Gastrocnemius medialis (tissue), 4 donors: ENCODE results near the gene TOR4A. TPM values are rescaled to one million over a fixed set of nuclear protein-coding genes. Genes with fewer than 3 reads are reported as not detected.
A peak's percentile ranks its signal among the peaks of the same experiment; 100 is the strongest.

Experiments used
- ATAC-seq, 2 donors: fragments of 150-250 bp; one replicate each; pipeline ENCODE4 v1.9.1; 2016
- DNase-seq, 2 donors: peaks; one replicate each; pipeline ENCODE4 v3.0.0-alpha.2; 2019
- H3K27ac ChIP-seq, 4 donors: fragments of 200-600 bp; sonication (generic); 1 replicate in 1 of 4; 2 replicates in 3 of 4; pipeline ENCODE4 v1.5.1; 2016 to 2018; ENCODE audit warnings: mild to moderate bottlenecking in 2 of 4, moderate library complexity in 1 of 4
- H3K27me3 ChIP-seq, 3 donors: fragments of 200-600 bp; sonication (generic) in 2 of 3; 1 replicate in 1 of 3; 2 replicates in 2 of 3; pipeline versions ENCODE4 v1.5.1 to v1.6.0; 2016 to 2019; ENCODE audit warnings: mild to moderate bottlenecking in 1 of 3, moderate library complexity in 1 of 3
- H3K36me3 ChIP-seq, 2 donors: fragments of 200-600 bp; sonication (generic) in 1 of 2; one replicate each; pipeline ENCODE4 v1.5.1; 2017 to 2018
- H3K4me1 ChIP-seq, 2 donors: fragments of 200-600 bp; sonication (generic) in 1 of 2; one replicate each; pipeline ENCODE4 v1.5.1; 2016 to 2017; ENCODE audit warnings: mild to moderate bottlenecking in 2 of 2
- H3K4me3 ChIP-seq, 4 donors: fragments of 200-600 bp; sonication (generic) in 3 of 4; 1 replicate in 1 of 4; 2 replicates in 3 of 4; pipeline ENCODE4 v1.5.1; 2016 to 2019; ENCODE audit warnings: mild to moderate bottlenecking in 2 of 4
- H3K9me3 ChIP-seq, 3 donors: fragments of 200-600 bp; sonication (generic) in 2 of 3; 1 replicate in 1 of 3; 2 replicates in 2 of 3; pipeline ENCODE4 v1.5.1; 2016 to 2019
- POLR2A ChIP-seq, 2 donors: fragments of 450-650 bp; IDR thresholded peaks; one replicate each; pipeline ENCODE4 v1.6.1; 2017; ENCODE audit warnings: antibody characterized with exemption in 2 of 2, mild to moderate bottlenecking in 2 of 2, moderate library complexity in 2 of 2
- in situ Hi-C, 4 donors: fragments of 200-750 bp; cut with MboI; loops; one replicate each; pipeline versions ENCODE4 v1.15.0 to v1.8.0; 2017; ENCODE audit warnings: low sequenced_read_pairs in 4 of 4
- intact Hi-C: fragments of 100-400 bp; cut with DNase I; formaldehyde crosslinking; loops from one replicate; pipeline ENCODE4 v1.15.1; 2023; ENCODE audit warnings: low total_unique reads
- total RNA-seq, 4 donors: library from RNA; depleted of rRNA; stranded (reverse); fragments of >200 nt; gene quantifications; one replicate each; pipeline versions ENCODE4 v1.1.0 to v1.2.3, GENCODE V29; 2016
- TF ChIP-seq, protein P1 (sequence below), 5 experiments: fragments of 450-650 bp in 3 of 5; fragments of 200-600 bp in 2 of 5; sonication (generic) in 2 of 5; IDR thresholded peaks in 4 of 5; conservative IDR thresholded peaks in 1 of 5; 1 replicate in 4 of 5; 2 replicates in 1 of 5; pipeline ENCODE4 v1.5.1; 2016 to 2019; ENCODE audit warnings: antibody characterized with exemption in 5 of 5, mild to moderate bottlenecking in 3 of 5, moderate library complexity in 3 of 5

Gene TOR4A
- total RNA-seq, 4 donors from 2014 or later = 1.2 to 2.8 (median 1.7) TPM

DNA sequence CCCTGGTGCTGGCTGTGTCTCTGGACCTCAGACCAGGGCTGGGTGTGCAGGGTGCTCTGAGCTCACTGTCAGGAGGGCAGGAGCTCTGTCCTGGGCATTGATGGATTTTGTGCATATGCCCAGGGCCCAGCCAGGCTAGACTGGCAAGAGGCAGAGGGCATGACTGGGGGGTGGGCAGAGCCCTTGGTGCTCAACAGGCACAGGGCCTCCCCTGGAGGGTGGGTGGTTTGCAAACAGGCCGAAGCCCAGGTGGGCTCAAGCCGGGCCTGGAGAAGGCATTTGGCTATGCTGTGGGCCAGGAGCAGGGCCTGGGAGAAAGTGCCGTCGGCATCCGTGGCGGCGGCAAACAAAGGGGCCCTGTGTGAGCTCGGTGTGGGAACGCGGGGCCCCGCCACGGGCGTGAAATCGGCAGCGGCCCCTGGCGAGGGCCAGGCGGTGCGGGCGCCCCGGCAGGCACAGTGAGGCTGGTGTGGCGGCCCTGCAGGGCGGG, 26.4 kb downstream of the TOR4A start:
- no peak overlapping the region for H3K4me3 ChIP-seq
- H3K9me3 ChIP-seq = no peaks in the 10 kb centered on the region
- DNase-seq (no peak), ATAC-seq (no peak)
- TF ChIP-seq POLR2A (IDR thresholded peaks at IDR 0.05) = no peak
- TF ChIP-seq, protein P1, sequence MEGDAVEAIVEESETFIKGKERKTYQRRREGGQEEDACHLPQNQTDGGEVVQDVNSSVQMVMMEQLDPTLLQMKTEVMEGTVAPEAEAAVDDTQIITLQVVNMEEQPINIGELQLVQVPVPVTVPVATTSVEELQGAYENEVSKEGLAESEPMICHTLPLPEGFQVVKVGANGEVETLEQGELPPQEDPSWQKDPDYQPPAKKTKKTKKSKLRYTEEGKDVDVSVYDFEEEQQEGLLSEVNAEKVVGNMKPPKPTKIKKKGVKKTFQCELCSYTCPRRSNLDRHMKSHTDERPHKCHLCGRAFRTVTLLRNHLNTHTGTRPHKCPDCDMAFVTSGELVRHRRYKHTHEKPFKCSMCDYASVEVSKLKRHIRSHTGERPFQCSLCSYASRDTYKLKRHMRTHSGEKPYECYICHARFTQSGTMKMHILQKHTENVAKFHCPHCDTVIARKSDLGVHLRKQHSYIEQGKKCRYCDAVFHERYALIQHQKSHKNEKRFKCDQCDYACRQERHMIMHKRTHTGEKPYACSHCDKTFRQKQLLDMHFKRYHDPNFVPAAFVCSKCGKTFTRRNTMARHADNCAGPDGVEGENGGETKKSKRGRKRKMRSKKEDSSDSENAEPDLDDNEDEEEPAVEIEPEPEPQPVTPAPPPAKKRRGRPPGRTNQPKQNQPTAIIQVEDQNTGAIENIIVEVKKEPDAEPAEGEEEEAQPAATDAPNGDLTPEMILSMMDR (IDR thresholded peaks at IDR 0.05 in 4 of 5, conservative IDR thresholded peaks at IDR 0.05 in 1 of 5) = no peak
- peak overlapping the region in 2 of 4 donors; percentile 78 to 80 for H3K27ac ChIP-seq
- in situ Hi-C loops (no loop called here), intact Hi-C loops (no loop called here)
- H3K36me3 ChIP-seq = no peaks in the 10 kb centered on the region
- H3K4me1 ChIP-seq = peaks cover 22 to 33% of the 10 kb centered on the region in 2 donors
- H3K27me3 ChIP-seq = peaks cover 40 to 46% (median 42%) of the 10 kb centered on the region in 3 donors

DNA sequence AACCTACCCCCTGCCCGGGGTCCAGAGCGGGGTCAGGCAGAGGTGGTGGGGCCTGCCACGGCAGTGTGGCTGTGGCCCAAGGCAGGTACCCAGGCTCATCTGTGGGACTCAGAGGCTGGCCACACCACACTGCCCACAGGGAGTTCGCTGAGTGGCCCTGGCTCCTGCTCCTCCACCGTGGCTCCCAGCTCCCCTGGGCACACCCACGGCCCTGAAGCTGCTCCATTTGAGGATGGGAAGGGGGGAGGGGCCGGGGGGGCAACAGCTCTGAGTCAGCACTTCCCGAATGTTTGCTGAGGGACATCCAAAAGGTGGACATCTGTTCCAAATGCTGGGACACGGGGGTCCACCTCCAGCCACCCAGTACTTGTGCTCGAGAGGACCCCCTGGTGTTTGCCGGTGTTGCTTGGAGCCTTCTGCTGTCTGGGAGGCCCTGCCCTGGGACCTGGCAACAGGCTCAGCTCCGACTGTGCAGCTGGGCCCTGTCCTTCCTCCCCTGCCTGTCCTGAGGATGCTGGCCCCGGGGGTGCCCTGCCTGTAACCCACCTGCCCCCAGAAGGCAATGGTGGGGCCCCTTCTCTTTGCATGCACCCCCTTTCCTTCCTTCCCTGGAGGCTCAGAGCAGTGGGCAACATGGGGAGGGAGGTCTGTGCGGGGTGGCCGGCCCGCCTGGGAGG, 27.0 kb downstream of the TOR4A start:
- Histone ChIP-seq H3K9me3 (no peaks in the 10 kb centered on the region), H3K36me3 (no peaks in the 10 kb centered on the region), H3K4me3 (peak overlapping the region in 3 of 4 donors; percentile 30 to 49 (median 39)), H3K27me3 (peaks cover 36 to 45% (median 39%) of the 10 kb centered on the region in 3 donors), H3K4me1 (peaks cover 22 to 33% of the 10 kb centered on the region in 2 donors), H3K27ac (peak overlapping the region; percentile 53 to 80 (median 76))
- DNase-seq = no peak
- no peak for TF ChIP-seq POLR2A (IDR thresholded peaks at IDR 0.05)
- TF ChIP-seq, protein P1 (IDR thresholded peaks at IDR 0.05 in 4 of 5, conservative IDR thresholded peaks at IDR 0.05 in 1 of 5) = no peak
- intact Hi-C loops (no loop called here), in situ Hi-C loops (no loop called here)
- no peak for ATAC-seq

DNA sequence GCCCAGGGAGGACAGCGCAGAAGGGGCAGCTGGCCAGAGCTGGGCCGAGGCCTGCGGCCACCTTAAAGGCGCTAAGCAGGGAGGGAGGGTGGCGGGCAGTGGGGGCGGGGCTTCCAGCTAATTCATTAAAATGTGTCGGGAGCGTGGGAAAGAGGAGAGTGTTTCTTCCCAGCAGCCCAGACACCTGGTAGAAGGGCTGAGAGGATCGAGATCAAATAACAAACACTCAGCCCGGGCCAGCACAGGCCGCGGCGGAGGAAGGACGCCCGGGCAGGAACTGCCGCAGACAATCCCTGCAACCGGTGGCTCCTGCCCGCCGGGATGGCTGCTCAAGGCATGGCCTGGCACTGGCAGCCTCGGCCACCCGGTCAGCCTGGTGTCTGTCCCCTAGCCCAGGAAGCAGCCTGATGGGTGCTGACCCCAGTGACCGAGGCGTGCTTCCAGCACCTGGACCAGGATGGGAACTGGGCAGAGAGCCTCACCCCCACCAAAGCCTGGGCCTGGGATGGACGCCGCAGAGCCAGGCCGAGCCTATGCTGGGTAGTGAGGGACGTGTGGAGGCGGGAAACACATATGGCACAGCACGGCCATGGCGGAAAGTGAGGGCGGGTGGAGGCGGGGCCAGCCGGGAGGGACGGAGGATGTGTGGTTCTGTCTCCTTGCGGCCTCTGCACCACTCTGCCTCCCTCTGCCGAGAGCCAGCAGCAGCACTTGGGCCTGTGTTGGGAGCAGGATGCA, 27.7 kb downstream of the TOR4A start:
- Histone ChIP-seq H3K36me3 (no peaks in the 10 kb centered on the region), H3K27me3 (peaks cover 29 to 41% (median 35%) of the 10 kb centered on the region in 3 donors), H3K27ac (peak overlapping the region; percentile 53 to 80 (median 76)), H3K9me3 (no peaks in the 10 kb centered on the region), H3K4me3 (peak overlapping the region; percentile 30 to 51 (median 44)), H3K4me1 (peaks cover 22 to 33% of the 10 kb centered on the region in 2 donors)
- in situ Hi-C loops = no loop called here
- TF ChIP-seq, protein P1 (IDR thresholded peaks at IDR 0.05 in 4 of 5, conservative IDR thresholded peaks at IDR 0.05 in 1 of 5) = no peak
- peak; percentile 11 to 20 for TF ChIP-seq POLR2A (IDR thresholded peaks at IDR 0.05)
- DNase-seq (no peak), ATAC-seq (peak; percentile 25 to 30)
- intact Hi-C loops = no loop called here

DNA sequence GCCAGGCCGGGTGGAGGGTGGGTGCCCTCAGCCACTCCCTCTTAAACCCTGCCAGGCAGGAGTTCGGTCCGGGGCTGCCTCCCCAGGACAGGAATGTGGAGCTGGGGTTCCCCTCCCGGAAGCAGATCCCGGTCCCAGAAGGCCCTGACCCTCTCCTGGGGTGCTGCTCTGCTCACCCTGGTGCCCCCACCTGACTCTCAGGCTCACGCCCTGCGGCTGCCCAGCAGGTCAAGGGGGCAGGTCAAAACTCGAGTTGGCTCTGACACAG, 28.2 kb downstream of the TOR4A start:
- TF ChIP-seq, protein P1 (IDR thresholded peaks at IDR 0.05 in 4 of 5, conservative IDR thresholded peaks at IDR 0.05 in 1 of 5) = no peak
- TF ChIP-seq POLR2A (IDR thresholded peaks at IDR 0.05) = no peak
- DNase-seq = no peak
- intact Hi-C loops (no loop called here), in situ Hi-C loops (no loop called here)
- H3K36me3 ChIP-seq = no peaks in the 10 kb centered on the region
- H3K9me3 ChIP-seq = no peaks in the 10 kb centered on the region
- H3K4me3 ChIP-seq = peak overlapping the region in 2 of 4 donors; percentile 39 to 51
- H3K27me3 ChIP-seq = peaks cover 24 to 36% (median 30%) of the 10 kb centered on the region in 3 donors
- H3K4me1 ChIP-seq = peaks cover 20 to 33% of the 10 kb centered on the region in 2 donors
- H3K27ac ChIP-seq = peak overlapping the region; percentile 61 to 80 (median 76)
- no peak for ATAC-seq
